Thymus (tissue), 11 donors: Measurements from ENCODE around the gene DPEP1. TPM values are rescaled to one million over a fixed set of nuclear protein-coding genes. Genes with fewer than 3 reads are reported as not detected.

Experiments used
- DNase-seq, 9 donors: peaks; one replicate each; pipeline ENCODE4 v3.0.0-alpha.2; 2013; ENCODE audit warnings: low spot score in 9 of 9, low read depth in 6 of 9, missing footprints in 1 of 9
- H3K27ac ChIP-seq, 2 donors: one replicate each; pipeline ENCODE4 v1.5.1; 2013; ENCODE audit warnings: control low read depth in 1 of 2, low read depth in 1 of 2, low read length in 1 of 2, mild to moderate bottlenecking in 1 of 2, moderate library complexity in 1 of 2
- H3K27me3 ChIP-seq, 2 donors: one replicate each; pipeline ENCODE4 v1.5.1; 2013; ENCODE audit warnings: low read length in 1 of 2; ENCODE audit not compliant: control insufficient read depth in 2 of 2, insufficient read depth in 1 of 2
- H3K36me3 ChIP-seq, 2 donors: one replicate each; pipeline ENCODE4 v1.5.1; 2013; ENCODE audit warnings: low read length in 1 of 2, mild to moderate bottlenecking in 1 of 2, moderate library complexity in 1 of 2; ENCODE audit not compliant: control insufficient read depth in 2 of 2, insufficient read depth in 2 of 2
- H3K4me1 ChIP-seq, 2 donors: one replicate each; pipeline ENCODE4 v1.5.1; 2013; ENCODE audit warnings: low read length in 2 of 2; ENCODE audit not compliant: control insufficient read depth in 2 of 2, insufficient read depth in 2 of 2
- H3K4me3 ChIP-seq, 2 donors: one replicate each; pipeline ENCODE4 v1.5.1; 2013; ENCODE audit warnings: low read length in 2 of 2, control low read depth in 1 of 2, mild to moderate bottlenecking in 1 of 2
- H3K9me3 ChIP-seq, 2 donors: one replicate each; pipeline ENCODE4 v1.5.1; 2013; ENCODE audit warnings: low read length in 1 of 2, mild to moderate bottlenecking in 1 of 2; ENCODE audit not compliant: control insufficient read depth in 2 of 2, insufficient read depth in 1 of 2
- WGBS: extraction: QIAGEN DNeasy Blood & Tissue Kit; methylation state at CpG from one replicate; pipeline ENCODE4 v1.1.7; 2013; 5-methylcytosine and 5-hydroxymethylcytosine counted together
- polyA plus RNA-seq: library from polyadenylated mRNA; stranded (reverse); fragments of 200-250 nt; gene quantifications from one replicate; pipeline ENCODE4 v1.2.3, GENCODE V29; 2013
- total RNA-seq: library from RNA; stranded (reverse); fragments of 120-200 nt; gene quantifications from one replicate; pipeline ENCODE4 v1.2.4, GENCODE V29; 2013
- donor health status: healthy.

The DPEP1 gene
- total and polyA plus RNA-seq, 2 donors = 1.7 to 2.9 TPM

- WGBS = 49% methylated on average over 89 of the region's 89 CpGs
- H3K9me3 ChIP-seq = peaks cover 2 to 19% of the 10 kb centered on the region in 2 donors
- H3K4me3 ChIP-seq = no peak overlapping the region
- peaks cover 35 to 60% of the 10 kb centered on the region in 2 donors for H3K27me3 ChIP-seq
- no peaks in the 10 kb centered on the region for H3K36me3 ChIP-seq
- H3K27ac ChIP-seq = no peak overlapping the region
- no peak for DNase-seq
- peaks cover 11 to 26% of the 10 kb centered on the region in 2 donors for H3K4me1 ChIP-seq
Measured at GRCh38 chr16:89576153-89577054, 37.0 kb upstream of the DPEP1 start.

- Histone ChIP-seq H3K27me3 (peaks cover 35 to 54% of the 10 kb centered on the region in 2 donors), H3K27ac (no peak overlapping the region), H3K4me3 (no peak overlapping the region), H3K9me3 (peaks cover 2 to 19% of the 10 kb centered on the region in 2 donors), H3K4me1 (peaks cover 11 to 18% of the 10 kb centered on the region in 2 donors), H3K36me3 (no peaks in the 10 kb centered on the region)
- WGBS = 96% methylated on average over 25 of the region's 25 CpGs
- no peak for DNase-seq
Measured at GRCh38 chr16:89577055-89577759, 36.2 kb upstream of the DPEP1 start.

GRCh38 chr16:89579351-89579750, 34.1 kb upstream of the DPEP1 start:
- Histone ChIP-seq H3K9me3 (peaks cover 2 to 19% of the 10 kb centered on the region in 2 donors), H3K4me1 (peaks cover 8 to 9% of the 10 kb centered on the region in 2 donors), H3K36me3 (no peaks in the 10 kb centered on the region), H3K27me3 (peaks cover 27 to 35% of the 10 kb centered on the region in 2 donors), H3K4me3 (no peak overlapping the region), H3K27ac (no peak overlapping the region)
- 94% methylated on average over 15 of the region's 15 CpGs for WGBS
- no peak for DNase-seq

GRCh38 chr16:89581045-89581695, 32.3 kb upstream of the DPEP1 start:
- no peak overlapping the region for H3K27ac ChIP-seq
- 95% methylated on average over 33 of the region's 33 CpGs for WGBS

GRCh38 chr16:89581861-89582563, 31.4 kb upstream of the DPEP1 start:
- no peak overlapping the region for H3K4me3 ChIP-seq
- H3K9me3 ChIP-seq = peaks cover 2 to 19% of the 10 kb centered on the region in 2 donors
- DNase-seq = no peak
- H3K27ac ChIP-seq = no peak overlapping the region
- peaks cover 9 to 16% of the 10 kb centered on the region in 2 donors for H3K4me1 ChIP-seq
- 85% methylated on average over 15 of the region's 15 CpGs for WGBS
- no peaks in the 10 kb centered on the region for H3K36me3 ChIP-seq
- peaks cover 2 to 11% of the 10 kb centered on the region in 2 donors for H3K27me3 ChIP-seq

More at GRCh38 chr16:89581045-89581695, 32.3 kb upstream of the DPEP1 start:
- peaks cover 9 to 14% of the 10 kb centered on the region in 2 donors for H3K4me1 ChIP-seq
- no peak overlapping the region for H3K4me3 ChIP-seq
- peaks cover 2 to 19% of the 10 kb centered on the region in 2 donors for H3K9me3 ChIP-seq
- H3K27me3 ChIP-seq = peaks cover 9 to 19% of the 10 kb centered on the region in 2 donors
- no peaks in the 10 kb centered on the region for H3K36me3 ChIP-seq
- no peak for DNase-seq

- peaks cover 9 to 16% of the 10 kb centered on the region in 2 donors for H3K4me1 ChIP-seq
- H3K27me3 ChIP-seq = peaks cover 0 to 4% of the 10 kb centered on the region in 2 donors
- no peak overlapping the region for H3K27ac ChIP-seq
- peaks cover 2 to 22% of the 10 kb centered on the region in 2 donors for H3K9me3 ChIP-seq
- 98% methylated on average over 19 of the region's 19 CpGs for WGBS
- H3K4me3 ChIP-seq = no peak overlapping the region
- no peaks in the 10 kb centered on the region for H3K36me3 ChIP-seq
- DNase-seq = no peak
Measured at GRCh38 chr16:89582614-89583196, 30.7 kb upstream of the DPEP1 start.

GRCh38 chr16:89583197-89583894, 30.1 kb upstream of the DPEP1 start:
- H3K4me1 ChIP-seq = peaks cover 9 to 16% of the 10 kb centered on the region in 2 donors
- no peak for DNase-seq
- H3K27me3 ChIP-seq = peaks cover 0 to under 1% of the 10 kb centered on the region in 2 donors
- peaks cover 2 to 28% of the 10 kb centered on the region in 2 donors for H3K9me3 ChIP-seq
- H3K27ac ChIP-seq = no peak overlapping the region
- H3K4me3 ChIP-seq = no peak overlapping the region
- 96% methylated on average over 36 of the region's 36 CpGs for WGBS
- H3K36me3 ChIP-seq = no peaks in the 10 kb centered on the region
